Progenitor cell of endocrine pancreas (in vitro differentiated cells): Measurements from ENCODE around the gene EPHA4. TPM values are rescaled to one million over a fixed set of nuclear protein-coding genes. Genes with fewer than 3 reads are reported as not detected.

Experiments
- DNase-seq: peaks from one replicate; pipeline ENCODE4 v3.0.0; 2021; ENCODE audit warnings: low spot score; ENCODE audit not compliant: unreplicated experiment
- H3K27ac Mint-ChIP-seq: 2 replicates; pipeline ENCODE4 v1.8.0; 2021; ENCODE audit warnings: mild to moderate bottlenecking, moderate library complexity, mixed read lengths
- H3K27me3 Mint-ChIP-seq: 2 replicates; pipeline ENCODE4 v1.8.0; 2021; ENCODE audit warnings: mixed read lengths
- H3K36me3 Mint-ChIP-seq: 2 replicates; pipeline ENCODE4 v1.8.0; 2022; ENCODE audit warnings: mixed read lengths; ENCODE audit not compliant: insufficient read depth
- H3K4me1 Mint-ChIP-seq: 2 replicates; pipeline ENCODE4 v1.8.0; 2021; ENCODE audit warnings: low read depth, mixed read lengths
- H3K4me3 Mint-ChIP-seq: 2 replicates; pipeline ENCODE4 v1.8.0; 2021; ENCODE audit warnings: low read depth, mild to moderate bottlenecking, moderate library complexity, mixed read lengths
- H3K9me3 Mint-ChIP-seq: 2 replicates; pipeline ENCODE4 v1.8.0; 2021; ENCODE audit warnings: low read depth, mixed read lengths
- CTCF ChIP-seq: fragments of 200-600 bp; sonication (generic); IDR thresholded peaks from one replicate; pipeline ENCODE4 v1.5.0; 2021; ENCODE audit warnings: antibody characterized with exemption, mild to moderate bottlenecking; ENCODE audit not compliant: unreplicated experiment
- total RNA-seq: library from RNA; stranded (reverse); gene quantifications from 2 replicates; pipeline ENCODE4 v1.2.1, GENCODE V29; 2021

The EPHA4 gene
- total RNA-seq, 1 donor from 2014 or later = 41.4 TPM

- no peak for DNase-seq
- Mint-ChIP-seq H3K27ac (no peak overlapping the region), H3K9me3 (no peaks in the 10 kb centered on the region), H3K4me1 (peaks cover 61% of the 10 kb centered on the region), H3K4me3 (no peak overlapping the region), H3K27me3 (no peaks in the 10 kb centered on the region), H3K36me3 (peaks cover 1% of the 10 kb centered on the region)
- no peak for TF ChIP-seq CTCF
Measured at GRCh38 chr2:221555494-221555846, 16.6 kb downstream of the EPHA4 start.

GRCh38 chr2:221554769-221555493 is 17.2 kb downstream of the EPHA4 start:
- DNase-seq = no peak
- H3K27ac Mint-ChIP-seq = peak overlapping the region; percentile 2
- H3K36me3 Mint-ChIP-seq = peaks cover 1% of the 10 kb centered on the region

GRCh38 chr2:221553333-221553732 is 18.8 kb downstream of the EPHA4 start:
- Mint-ChIP-seq H3K4me1 (peaks cover 49% of the 10 kb centered on the region), H3K27me3 (no peaks in the 10 kb centered on the region), H3K4me3 (no peak overlapping the region), H3K36me3 (peaks cover 1% of the 10 kb centered on the region), H3K27ac (peak overlapping the region; percentile 87), H3K9me3 (no peaks in the 10 kb centered on the region)
- no peak for TF ChIP-seq CTCF
- DNase-seq = no peak

More at GRCh38 chr2:221554769-221555493, 17.2 kb downstream of the EPHA4 start:
- no peak for TF ChIP-seq CTCF
- Mint-ChIP-seq H3K4me3 (no peak overlapping the region), H3K27me3 (no peaks in the 10 kb centered on the region), H3K4me1 (peaks cover 56% of the 10 kb centered on the region), H3K9me3 (no peaks in the 10 kb centered on the region)

GRCh38 chr2:221552291-221552690 is 19.8 kb downstream of the EPHA4 start:
- H3K36me3 Mint-ChIP-seq = peaks cover 5% of the 10 kb centered on the region
- peak overlapping the region; percentile 4 for H3K27ac Mint-ChIP-seq
- DNase-seq = no peak
- peaks cover 51% of the 10 kb centered on the region for H3K4me1 Mint-ChIP-seq
- H3K27me3 Mint-ChIP-seq = no peaks in the 10 kb centered on the region
- H3K9me3 Mint-ChIP-seq = peaks cover 3% of the 10 kb centered on the region
- no peak for TF ChIP-seq CTCF
- H3K4me3 Mint-ChIP-seq = peak overlapping the region; percentile 4

- Mint-ChIP-seq H3K4me1 (peaks cover 52% of the 10 kb centered on the region), H3K36me3 (peaks cover 6% of the 10 kb centered on the region), H3K27ac (peak overlapping the region; percentile 4), H3K4me3 (no peak overlapping the region), H3K9me3 (peaks cover 3% of the 10 kb centered on the region), H3K27me3 (no peaks in the 10 kb centered on the region)
- no peak for TF ChIP-seq CTCF
- DNase-seq = no peak
Measured at GRCh38 chr2:221551864-221552263, 20.2 kb downstream of the EPHA4 start.
